ENCODE data around the gene GPX5.
A peak's percentile ranks its signal among the peaks of the same experiment; 100 is the strongest.

Gene GPX5

GRCh38 chr6:28563430-28564095 lies 37.9 kb downstream of the GPX5 start:
- DNase-seq = no peak

- DNase-seq = no peak
Measured at GRCh38 chr6:28565823-28566526, 40.3 kb downstream of the GPX5 start.

- no peak for DNase-seq
Measured at GRCh38 chr6:28566527-28567252, 41.0 kb downstream of the GPX5 start.

GRCh38 chr6:28567506-28567905 lies 41.8 kb downstream of the GPX5 start:
- DNase-seq = no peak

- DNase-seq = no peak
Measured at GRCh38 chr6:28568515-28569108, 42.9 kb downstream of the GPX5 start.

- DNase-seq = no peak
Measured at GRCh38 chr6:28569748-28570147, 44.1 kb downstream of the GPX5 start.

- DNase-seq = peak; percentile 17
Measured at GRCh38 chr6:28580475-28580874, 54.8 kb downstream of the GPX5 start.

GRCh38 chr6:28583463-28583862 lies 57.8 kb downstream of the GPX5 start:
- DNase-seq = no peak
